NB4 (cell line): ENCODE results near the gene PCDHA12.

Experiments used
- DNase-seq: peaks from one replicate; pipeline ENCODE4 v3.0.0; 2010; ENCODE audit warnings: low read depth
- H3K4me3 ChIP-seq: one replicate; pipeline ENCODE4 v1.5.1; 2011; ENCODE audit warnings: mild to moderate bottlenecking, low read depth, low read length, moderate library complexity
- CTCF ChIP-seq: IDR thresholded peaks from one replicate; pipeline ENCODE4 v1.5.1; 2012; ENCODE audit warnings: low read depth, low read length
- MYC ChIP-seq: IDR thresholded peaks from 2 replicates; pipeline ENCODE4 v1.6.1; 2011; ENCODE audit warnings: low read depth, low read length
- POLR2A ChIP-seq: IDR thresholded peaks from 2 replicates; pipeline ENCODE4 v1.6.1; 2011; ENCODE audit warnings: mild to moderate bottlenecking; ENCODE audit not compliant: insufficient read length; ENCODE audit errors: extremely low read depth
- TF ChIP-seq, protein P1 (sequence below): IDR thresholded peaks from 2 replicates; pipeline ENCODE4 v1.6.1; 2011; ENCODE audit warnings: low read depth, low read length

PCDHA12 gene

DNA sequence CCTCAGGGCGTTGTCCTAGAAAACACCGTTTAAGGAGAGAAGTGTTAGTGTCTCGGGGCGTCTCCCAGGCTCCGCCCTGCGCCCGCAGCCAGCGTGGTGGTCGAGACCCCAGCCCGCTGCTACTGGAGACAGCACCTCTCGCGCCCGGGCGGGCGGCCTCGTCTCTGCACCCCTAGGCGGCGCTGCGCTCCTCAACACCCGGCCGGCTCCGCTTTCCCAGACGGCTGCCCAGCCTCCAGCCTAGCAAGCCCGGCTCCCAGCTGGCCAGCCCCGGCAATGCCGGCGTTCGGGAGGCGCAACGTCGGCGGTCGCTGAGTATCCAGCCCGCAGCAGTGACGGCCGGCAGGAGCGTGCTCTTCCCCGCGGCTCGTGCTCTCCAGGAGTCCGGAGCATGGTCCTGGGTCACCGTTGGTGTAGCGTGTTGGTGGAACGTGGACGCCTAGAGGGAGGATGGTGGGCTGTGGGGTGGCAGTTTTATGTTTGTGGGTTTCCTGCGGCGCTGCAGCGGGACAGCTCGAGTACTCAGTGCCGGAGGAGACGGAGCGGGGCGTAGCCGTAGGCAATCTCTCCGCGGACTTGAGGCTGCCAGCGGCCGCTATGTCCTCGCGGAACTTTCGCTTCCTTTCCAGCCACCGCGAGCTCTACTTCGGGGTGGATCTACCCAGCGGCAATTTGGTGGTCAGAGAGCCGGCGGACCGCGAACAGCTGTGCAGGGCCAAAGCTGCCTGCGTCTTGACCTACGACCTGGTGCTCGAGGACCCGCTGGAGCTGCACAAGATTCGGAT, 51.5 kb downstream of the PCDHA12 start:
- TF ChIP-seq CTCF (no peak), MYC (no peak), POLR2A (no peak)
- TF ChIP-seq, protein P1, sequence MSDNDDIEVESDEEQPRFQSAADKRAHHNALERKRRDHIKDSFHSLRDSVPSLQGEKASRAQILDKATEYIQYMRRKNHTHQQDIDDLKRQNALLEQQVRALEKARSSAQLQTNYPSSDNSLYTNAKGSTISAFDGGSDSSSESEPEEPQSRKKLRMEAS = no peak
- H3K4me3 ChIP-seq = no peak overlapping the region
- no peak for DNase-seq

GRCh38 chr5:140927228-140927573, 52.1 kb downstream of the PCDHA12 start:
- DNase-seq = no peak
- TF ChIP-seq CTCF = no peak
- no peak for TF ChIP-seq MYC
- no peak for TF ChIP-seq POLR2A
- TF ChIP-seq, protein P1 = no peak
- no peak overlapping the region for H3K4me3 ChIP-seq
